ENCODE measurements around the gene FOXK1. TPM values are rescaled to one million over a fixed set of nuclear protein-coding genes. Genes with fewer than 3 reads are reported as not detected.

FOXK1 gene
- total RNA-seq, 2 experiments from 2014 or later = 67.8 to 68.1 TPM

GRCh38 chr7:4803397-4804241, 121.5 kb downstream of the FOXK1 start:
- ChIA-PET POLR2A (no interaction called here), CTCF (no interaction called here)
- ATAC-seq (ENCODE audit: poor library complexity) = no peak
- H3K36me3 ChIP-seq (ENCODE audit: insufficient read depth, low read length) = no peaks in the 10 kb centered on the region
- intact Hi-C loops (cut with DNase I, micrococcal nuclease) = no loop called here
- H3K4me1 Mint-ChIP-seq (ENCODE audit: low read depth) = no peaks in the 10 kb centered on the region
- H3K4me3 Mint-ChIP-seq = no peak overlapping the region
- DNase-seq = no peak
- H3K27me3 Mint-ChIP-seq = no peaks in the 10 kb centered on the region
- H3K9me3 Mint-ChIP-seq = no peaks in the 10 kb centered on the region
- no peaks in the 10 kb centered on the region for H3K4me1 ChIP-seq (ENCODE audit: insufficient read depth, low read length)
- peaks cover 0 to 2% of the 10 kb centered on the region in 2 experiments for H3K27me3 ChIP-seq (ENCODE audit: control insufficient read depth in 1 of 2, insufficient read depth in 2 of 2, low read length in 2 of 2)
- no peak overlapping the region for H3K27ac Mint-ChIP-seq
- no peak for TF ChIP-seq CTCF (IDR thresholded peaks at IDR 0.05)
- no peak overlapping the region for H3K4me3 ChIP-seq (ENCODE audit: low read length)
- no peaks in the 10 kb centered on the region for H3K36me3 Mint-ChIP-seq (ENCODE audit: low read depth)
- H3K9me3 ChIP-seq (ENCODE audit: control insufficient read depth in 1 of 2, insufficient read depth in 1 of 2, low read length in 2 of 2) = no peaks in the 10 kb centered on the region
- H3K27ac ChIP-seq (ENCODE audit: low read depth in 1 of 2, low read length in 2 of 2) = no peak overlapping the region

GRCh38 chr7:4805110-4805983, 123.3 kb downstream of the FOXK1 start:
- no peak for ATAC-seq (ENCODE audit: poor library complexity)
- no peak for TF ChIP-seq CTCF (IDR thresholded peaks at IDR 0.05)
- intact Hi-C loops (cut with DNase I, micrococcal nuclease) = no loop called here
- no peak for DNase-seq
- Mint-ChIP-seq H3K4me1 (ENCODE audit: low read depth) (peaks cover 4% of the 10 kb centered on the region), H3K27ac (no peak overlapping the region), H3K4me3 (no peak overlapping the region), H3K36me3 (ENCODE audit: low read depth) (no peaks in the 10 kb centered on the region), H3K27me3 (peaks cover 11% of the 10 kb centered on the region), H3K9me3 (no peaks in the 10 kb centered on the region)
- H3K36me3 ChIP-seq (ENCODE audit: insufficient read depth, low read length) = no peaks in the 10 kb centered on the region
- peaks cover 15% of the 10 kb centered on the region for H3K4me1 ChIP-seq (ENCODE audit: insufficient read depth, low read length)
- ChIA-PET CTCF (no interaction called here), POLR2A (no interaction called here)
- H3K9me3 ChIP-seq (ENCODE audit: control insufficient read depth in 1 of 2, insufficient read depth in 1 of 2, low read length in 2 of 2) = peaks cover 0 to under 1% of the 10 kb centered on the region in 2 experiments
- H3K27me3 ChIP-seq (ENCODE audit: control insufficient read depth in 1 of 2, insufficient read depth in 2 of 2, low read length in 2 of 2) = peaks cover 2 to 5% of the 10 kb centered on the region in 2 experiments
- no peak overlapping the region for H3K4me3 ChIP-seq (ENCODE audit: low read length)
- H3K27ac ChIP-seq (ENCODE audit: low read depth in 1 of 2, low read length in 2 of 2) = no peak overlapping the region

GRCh38 chr7:4805984-4806300, 123.8 kb downstream of the FOXK1 start:
- ChIA-PET POLR2A (no interaction called here), CTCF (no interaction called here)
- H3K4me1 ChIP-seq (ENCODE audit: insufficient read depth, low read length) = peaks cover 19% of the 10 kb centered on the region
- H3K27ac Mint-ChIP-seq = no peak overlapping the region
- no peak overlapping the region for H3K4me3 Mint-ChIP-seq
- no peak for TF ChIP-seq CTCF (IDR thresholded peaks at IDR 0.05)
- peaks cover 0 to 4% of the 10 kb centered on the region in 2 experiments for H3K9me3 ChIP-seq (ENCODE audit: control insufficient read depth in 1 of 2, insufficient read depth in 1 of 2, low read length in 2 of 2)
- peaks cover 4% of the 10 kb centered on the region for H3K4me1 Mint-ChIP-seq (ENCODE audit: low read depth)
- no peaks in the 10 kb centered on the region for H3K9me3 Mint-ChIP-seq
- no peaks in the 10 kb centered on the region for H3K36me3 Mint-ChIP-seq (ENCODE audit: low read depth)
- no peak overlapping the region for H3K27ac ChIP-seq (ENCODE audit: low read depth in 1 of 2, low read length in 2 of 2)
- DNase-seq = no peak
- intact Hi-C loops (cut with DNase I, micrococcal nuclease) = no loop called here
- no peaks in the 10 kb centered on the region for H3K36me3 ChIP-seq (ENCODE audit: insufficient read depth, low read length)
- peaks cover 13% of the 10 kb centered on the region for H3K27me3 Mint-ChIP-seq
- ATAC-seq (ENCODE audit: poor library complexity) = no peak
- no peak overlapping the region for H3K4me3 ChIP-seq (ENCODE audit: low read length)
- peaks cover 7 to 9% of the 10 kb centered on the region in 2 experiments for H3K27me3 ChIP-seq (ENCODE audit: control insufficient read depth in 1 of 2, insufficient read depth in 2 of 2, low read length in 2 of 2)

Measured in CD4-positive, alpha-beta T cell (primary cell).